ENCODE results near the gene BRCA1.
"Not testable (repeated sequence)": the region's sequence is repeated elsewhere in the genome, so short reads cannot be mapped to it uniquely, and the experiment has no call there.

Gene BRCA1

DNA sequence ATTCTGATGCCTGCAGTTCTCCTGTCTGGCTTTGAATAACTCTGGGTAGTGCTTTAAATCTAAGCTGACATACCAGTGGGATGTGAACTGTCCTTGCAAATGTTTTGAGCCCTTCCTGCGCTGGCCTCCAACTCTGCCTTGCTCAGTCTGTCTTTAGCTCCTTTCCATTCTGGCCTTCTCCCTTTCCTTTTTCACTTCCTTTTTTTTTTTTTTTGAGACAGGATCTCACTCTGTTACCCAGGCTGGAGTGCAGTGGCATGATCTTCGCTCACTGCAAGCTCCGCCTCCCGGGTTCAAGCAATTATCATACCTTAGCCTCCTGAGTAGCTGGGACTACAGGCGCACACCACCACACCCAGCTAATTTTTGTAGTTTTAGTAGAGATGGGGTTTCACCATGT, 8.3 kb upstream of the BRCA1 start:
- DNase-seq: not testable (repeated sequence)

DNA sequence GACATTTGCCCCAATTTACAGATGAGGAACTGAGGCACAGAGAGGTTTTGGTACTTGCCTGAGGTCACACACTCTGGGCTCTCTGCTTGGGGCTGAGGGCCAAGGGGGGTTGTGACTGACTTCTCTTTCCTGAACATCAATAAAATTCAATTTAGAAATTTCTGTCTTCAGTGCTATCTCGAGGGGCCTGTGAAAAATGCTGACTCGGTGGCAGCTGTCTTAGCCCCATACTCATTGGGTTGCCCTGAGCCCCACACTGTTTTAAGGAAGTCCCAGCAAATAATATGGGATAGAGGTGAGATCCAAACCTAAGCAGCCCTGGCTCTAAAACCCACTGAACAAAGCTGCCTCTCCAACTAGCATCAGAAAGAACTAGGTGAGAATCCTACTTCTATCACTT, 7.0 kb upstream of the BRCA1 start:
- no peak for DNase-seq

GRCh38 chr17:43129671-43130010, 4.5 kb upstream of the BRCA1 start:
- no peak for DNase-seq

DNA sequence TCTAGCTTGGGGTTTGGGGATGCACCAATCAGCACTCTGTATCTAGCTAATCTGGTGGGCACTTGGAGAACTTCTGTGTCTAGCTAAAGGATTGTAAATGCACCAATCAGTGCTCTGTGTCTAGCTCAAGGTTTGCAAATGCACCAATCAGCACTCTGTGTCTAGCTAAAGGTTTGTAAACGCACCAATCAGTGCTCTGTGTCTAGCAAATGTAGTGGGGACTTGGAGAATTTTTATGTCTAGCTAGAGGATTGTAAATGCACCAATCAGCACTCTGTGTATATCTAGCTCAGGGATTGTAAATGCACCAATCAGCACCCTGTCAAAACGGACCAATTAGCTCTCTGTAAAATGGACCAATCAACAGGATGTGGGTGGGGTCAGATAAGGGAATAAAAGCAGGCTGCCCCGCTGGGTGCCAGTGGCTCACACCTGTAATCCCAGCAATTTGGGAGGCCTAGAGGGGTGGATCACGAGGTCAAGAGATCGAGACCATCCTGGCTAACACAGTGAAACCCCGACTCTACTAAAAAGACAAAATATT, 2.2 kb upstream of the BRCA1 start:
- not testable (repeated sequence) for DNase-seq

DNA sequence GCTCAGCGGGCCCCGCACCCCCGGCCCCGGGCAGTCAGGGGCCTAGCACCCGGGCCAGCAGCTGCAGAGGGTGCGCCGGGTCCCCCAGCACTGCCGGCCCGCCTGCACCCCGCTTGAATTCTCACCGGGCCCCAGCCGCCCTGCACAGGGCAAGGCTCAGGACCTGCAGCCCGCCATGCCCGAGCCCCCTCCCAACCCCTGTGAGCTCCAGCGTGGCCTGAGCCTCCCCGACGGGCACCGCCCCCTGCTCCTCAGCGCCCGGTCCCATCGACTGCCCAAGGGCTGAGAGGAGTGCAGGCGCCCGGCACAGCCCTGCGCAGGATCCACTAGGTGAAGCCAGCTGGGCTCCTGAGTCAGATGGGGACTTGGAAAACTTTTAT, 1.7 kb upstream of the BRCA1 start:
- DNase-seq: no peak

GRCh38 chr17:43125967-43126910, 1.1 kb upstream of the BRCA1 start:
- peak; percentile 39 for DNase-seq

DNA sequence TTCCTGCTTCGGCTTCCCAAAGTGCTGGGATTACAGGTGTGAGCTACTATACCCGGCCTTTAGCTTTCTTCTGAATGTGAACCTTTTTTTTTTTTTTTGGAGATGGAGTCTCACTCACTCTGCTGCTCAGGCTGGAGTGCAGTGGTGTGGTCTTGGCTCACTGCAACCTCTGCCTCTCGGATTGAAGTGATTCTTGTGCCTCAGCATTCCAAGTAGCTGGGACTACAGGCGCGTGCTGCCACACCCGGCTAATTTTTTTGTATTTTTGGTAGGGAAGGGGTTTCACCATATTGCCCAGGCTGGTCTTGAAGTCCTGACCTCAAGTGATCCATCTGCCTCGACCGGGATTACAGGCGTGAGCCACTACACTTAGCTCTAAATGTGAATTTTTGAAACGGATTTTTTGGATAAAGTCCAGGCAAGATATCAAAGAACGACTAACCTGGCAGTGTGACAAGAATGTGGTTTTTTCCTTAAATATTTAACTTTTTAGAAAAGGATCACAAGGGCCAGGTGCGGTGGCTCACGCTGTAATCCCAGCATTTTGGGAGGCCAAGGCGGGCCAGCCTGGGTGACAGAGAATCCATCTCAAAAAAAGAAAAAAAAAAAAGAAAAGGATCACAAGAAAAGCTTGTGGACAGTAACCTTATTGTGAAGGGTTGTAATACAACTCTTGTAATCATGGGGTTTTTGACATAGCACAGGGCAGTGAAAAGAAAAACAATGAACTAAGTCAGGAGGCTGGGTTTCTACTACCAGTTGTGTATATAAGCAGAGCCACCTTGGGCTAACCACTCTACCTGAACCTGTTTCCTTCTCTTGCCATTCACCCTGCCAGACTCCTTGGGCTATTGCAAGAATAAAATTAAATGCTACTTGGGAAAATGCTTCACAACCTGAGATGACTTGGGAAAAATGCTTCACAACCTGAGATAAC, 6.2 kb downstream of the BRCA1 start:
- no peak for DNase-seq

- peak; percentile 16 for DNase-seq
Measured at GRCh38 chr17:43114151-43114552, 11.0 kb downstream of the BRCA1 start.

DNA sequence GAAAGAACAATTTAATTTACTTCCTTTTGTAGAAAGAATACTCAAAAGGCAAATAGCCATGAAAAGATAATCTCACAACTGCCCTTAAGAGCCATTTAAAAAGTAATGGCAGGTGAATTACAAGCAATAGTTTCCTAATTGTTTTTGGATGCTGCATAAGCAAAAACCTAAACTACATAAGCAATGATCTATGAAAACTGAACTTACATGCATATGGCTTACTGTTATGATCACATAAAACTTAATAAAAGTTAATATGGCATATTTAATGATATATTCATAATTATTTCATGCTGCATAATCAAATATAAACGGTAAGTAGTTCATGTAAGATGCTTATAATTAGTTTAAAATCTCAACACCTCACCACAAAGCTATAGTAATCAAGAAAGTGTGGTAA, 18.6 kb downstream of the BRCA1 start:
- no peak for DNase-seq

- no peak for DNase-seq
Measured at GRCh38 chr17:43105146-43105545, 20.0 kb downstream of the BRCA1 start.

DNA sequence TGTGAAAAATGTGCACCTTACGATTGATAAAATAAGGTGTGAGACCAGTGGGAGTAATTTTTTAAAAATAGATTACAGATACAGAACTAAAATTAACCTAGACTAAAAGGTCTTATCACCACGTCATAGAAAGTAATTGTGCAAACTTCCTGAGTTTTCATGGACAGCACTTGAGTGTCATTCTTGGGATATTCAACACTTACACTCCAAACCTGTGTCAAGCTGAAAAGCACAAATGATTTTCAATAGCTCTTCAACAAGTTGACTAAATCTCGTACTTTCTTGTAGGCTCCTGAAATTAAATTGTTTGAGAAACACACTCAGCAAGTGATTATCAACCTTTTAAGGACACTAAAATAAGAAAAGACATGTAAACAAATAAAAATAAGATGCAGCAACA, 20.5 kb downstream of the BRCA1 start:
- no peak for DNase-seq

GRCh38 chr17:43095364-43095763, 29.8 kb downstream of the BRCA1 start:
- DNase-seq: not testable (repeated sequence)

DNA sequence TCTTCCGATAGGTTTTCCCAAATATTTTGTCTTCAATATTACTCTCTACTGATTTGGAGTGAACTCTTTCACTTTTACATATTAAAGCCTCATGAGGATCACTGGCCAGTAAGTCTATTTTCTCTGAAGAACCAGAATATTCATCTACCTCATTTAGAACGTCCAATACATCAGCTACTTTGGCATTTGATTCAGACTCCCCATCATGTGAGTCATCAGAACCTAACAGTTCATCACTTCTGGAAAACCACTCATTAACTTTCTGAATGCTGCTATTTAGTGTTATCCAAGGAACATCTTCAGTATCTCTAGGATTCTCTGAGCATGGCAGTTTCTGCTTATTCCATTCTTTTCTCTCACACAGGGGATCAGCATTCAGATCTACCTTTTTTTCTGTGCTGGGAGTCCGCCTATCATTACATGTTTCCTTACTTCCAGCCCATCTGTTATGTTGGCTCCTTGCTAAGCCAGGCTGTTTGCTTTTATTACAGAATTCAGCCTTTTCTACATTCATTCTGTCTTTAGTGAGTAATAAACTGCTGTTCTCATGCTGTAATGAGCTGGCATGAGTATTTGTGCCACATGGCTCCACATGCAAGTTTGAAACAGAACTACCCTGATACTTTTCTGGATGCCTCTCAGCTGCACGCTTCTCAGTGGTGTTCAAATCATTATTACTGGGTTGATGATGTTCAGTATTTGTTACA, 30.9 kb downstream of the BRCA1 start:
- DNase-seq: peak; percentile 46

GRCh38 chr17:43092901-43093300, 32.3 kb downstream of the BRCA1 start:
- DNase-seq: no peak

DNA sequence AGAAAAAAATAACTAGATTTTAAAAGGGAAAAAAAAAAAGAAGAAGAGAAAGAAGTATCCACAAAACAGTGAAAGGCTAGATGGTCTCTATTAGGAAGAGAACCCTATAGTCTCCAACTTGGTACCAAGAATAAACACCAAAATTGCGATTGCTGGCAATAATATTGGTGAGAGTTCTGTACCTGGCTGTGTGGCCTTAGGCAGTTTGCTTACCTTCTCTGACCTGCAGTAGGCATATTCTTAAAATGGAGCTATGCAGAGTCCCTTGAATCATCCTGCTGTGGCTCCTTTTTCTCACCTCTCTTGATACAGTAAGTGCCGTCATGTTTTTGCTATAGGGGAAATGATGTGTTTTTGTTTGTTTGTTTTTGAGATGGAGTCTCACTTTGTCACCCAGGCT, 35.1 kb downstream of the BRCA1 start:
- no peak for DNase-seq

GRCh38 chr17:43085474-43085873, 39.7 kb downstream of the BRCA1 start:
- DNase-seq: peak; percentile 3

GRCh38 chr17:43079641-43080302, 45.4 kb downstream of the BRCA1 start:
- DNase-seq: no peak

- no peak for DNase-seq
Measured at GRCh38 chr17:43074869-43075268, 50.3 kb downstream of the BRCA1 start.

- peak; percentile 12 for DNase-seq
Measured at GRCh38 chr17:43070872-43071271, 54.3 kb downstream of the BRCA1 start.

- no peak for DNase-seq
Measured at GRCh38 chr17:43070257-43070656, 54.9 kb downstream of the BRCA1 start.

- DNase-seq: no peak
Measured at GRCh38 chr17:43069368-43069898, 55.7 kb downstream of the BRCA1 start.

Data from EL (cell line).